22Rv1 (cell line): Measurements from ENCODE around the gene SLC10A7.

Experiments
- CTCF ChIP-seq: fragments of 450-650 bp; IDR thresholded peaks from 2 replicates; pipeline ENCODE4 v1.5.1; 2017; ENCODE audit warnings: mild to moderate bottlenecking
- ZFX ChIP-seq: fragments of 450-650 bp; IDR thresholded peaks from 2 replicates; pipeline ENCODE4 v1.6.1; 2017; ENCODE audit warnings: antibody characterized with exemption, borderline replicate concordance

- TF ChIP-seq CTCF (no peak), ZFX (no peak)
These were observed 276.5 kb downstream of the SLC10A7 start for GRCh38 chr4:146245246-146245645.
